Heart left ventricle (tissue), 16 donors: Measurements from ENCODE around the gene FCMR. TPM values are rescaled to one million over a fixed set of nuclear protein-coding genes. Genes with fewer than 3 reads are reported as not detected.

Source experiments
- ATAC-seq, 4 donors: fragments of 200-7000 bp; cut with Tn5 transposase; one replicate each; pipeline ENCODE4 v1.9.1; 2020 to 2022; ENCODE audit warnings: moderate library complexity in 4 of 4, mild to moderate bottlenecking in 3 of 4, moderate number of reproducible peaks in 1 of 4
- DNase-seq, 5 donors: peaks; one replicate each; pipeline ENCODE4 v3.0.0-alpha.2; 2020
- H3K27ac ChIP-seq, 12 donors: fragments of 200-600 bp; sonication (generic) in 4 of 12; one replicate each; pipeline versions ENCODE4 v1.5.0 to v1.8.0; 2016 to 2022; ENCODE audit warnings: mild to moderate bottlenecking in 2 of 12
- H3K27me3 ChIP-seq, 9 donors: fragments of 200-600 bp; sonication (generic) in 2 of 9; one replicate each; pipeline versions ENCODE4 v1.5.1 to v1.8.0; 2016 to 2022; ENCODE audit warnings: mild to moderate bottlenecking in 3 of 9
- H3K36me3 ChIP-seq, 9 donors: fragments of 200-600 bp; sonication (generic) in 2 of 9; one replicate each; pipeline versions ENCODE4 v1.5.0 to v1.8.0; 2018 to 2022; ENCODE audit warnings: mild to moderate bottlenecking in 2 of 9
- H3K4me1 ChIP-seq, 12 donors: fragments of 200-600 bp; sonication (generic) in 4 of 12; one replicate each; pipeline versions ENCODE4 v1.5.0 to v1.8.0; 2016 to 2022; ENCODE audit warnings: mild to moderate bottlenecking in 3 of 12
- H3K4me3 ChIP-seq, 12 donors: fragments of 200-600 bp; sonication (generic) in 4 of 12; one replicate each; pipeline versions ENCODE4 v1.5.0 to v1.8.0; 2017 to 2022; ENCODE audit warnings: mild to moderate bottlenecking in 9 of 12, moderate library complexity in 4 of 12
- H3K9me3 ChIP-seq, 12 donors: fragments of 200-600 bp; sonication (generic) in 4 of 12; one replicate each; pipeline versions ENCODE4 v1.5.0 to v1.8.0; 2016 to 2022; ENCODE audit warnings: mild to moderate bottlenecking in 1 of 12
- POLR2A ChIP-seq, 2 donors: fragments of 450-650 bp; IDR thresholded peaks; one replicate each; pipeline ENCODE4 v1.6.1; 2017; ENCODE audit warnings: antibody characterized with exemption in 2 of 2, mild to moderate bottlenecking in 2 of 2, moderate library complexity in 2 of 2
- WGBS, 4 donors: extraction: QIAGEN DNeasy Blood & Tissue Kit in 2 of 4; methylation state at CpG; one replicate each; pipeline versions ENCODE4 v1.1.5 to v1.1.7; 2013 to 2018; 5-methylcytosine and 5-hydroxymethylcytosine counted together
- intact Hi-C, 10 donors: fragments of 100-400 bp; cut with DNase I; formaldehyde crosslinking; loops; one replicate each; pipeline versions ENCODE4 v1.11.1 to v1.14.2; 2022
- polyA plus RNA-seq, 2 donors: library from polyadenylated mRNA; stranded (reverse); fragments of 200-250 nt; gene quantifications; one replicate each; pipeline ENCODE4 v1.2.3, GENCODE V29; 2013
- total RNA-seq, 9 donors: library from RNA; depleted of rRNA in 2 of 9; stranded (reverse); fragments of >200 nt in 2 of 9; fragmentation: NEBNext Ultra II Directional in 3 of 9; extraction: Animal tissue kit (Norgen Biotek cat#: 25700) in 3 of 9; gene quantifications; one replicate each; pipeline versions ENCODE4 v1.1.0 to v1.2.4, GENCODE V29; 2016 to 2023
- TF ChIP-seq, protein P1 (sequence below), 12 donors: fragments of 200-600 bp; sonication (generic) in 4 of 12; IDR thresholded peaks; one replicate each; pipeline versions ENCODE4 v1.5.0 to v1.8.0; 2018 to 2022; ENCODE audit warnings: antibody characterized with exemption in 12 of 12, mild to moderate bottlenecking in 5 of 12
- donor health status: ischemic (EF 13 %, LVEDD 7.1; RV severe dilation, severe dysfunction).
- donor health status: healthy with polysubstance abuse.
- donor health status: DM: no; HTN: yes; CAD: no.
- donor health status: DM: no; HTN: no; CAD: no.
- donor health status: ischemic (EF 25% LVEDD 6.9; RV normal size, moderate dysfunction).
- donor health status: ischemic (EF 25% LVEDD 5.7; RV mildly dilated, moderate dysfunction).
- donor health status: healthy.
- donor health status: DM: yes; HTN: yes; CAD: no.
- donor health status: ischemic (EF 35%, LVEDD 5.7; RV mildly dilated, moderate dysfunction).
- donor health status: nonischemic (EF 11% LVEDD 7.7; RV severe dilation, severe dysfunction).
- donor health status: DM: yes; HTN: yes; CAD: no.
- donor health status: PGD.
- donor health status: ischemic (EF 29% LVEDD 5.4; RV normal size, mild dysfunction).
- donor health status: nonischemic (EF 23%, LVEDD 6.1; RV moderate dilation, normal function).

FCMR gene
- total and polyA plus RNA-seq, 11 donors, result 0.99 to 16.3 (median 3.2) TPM

DNA sequence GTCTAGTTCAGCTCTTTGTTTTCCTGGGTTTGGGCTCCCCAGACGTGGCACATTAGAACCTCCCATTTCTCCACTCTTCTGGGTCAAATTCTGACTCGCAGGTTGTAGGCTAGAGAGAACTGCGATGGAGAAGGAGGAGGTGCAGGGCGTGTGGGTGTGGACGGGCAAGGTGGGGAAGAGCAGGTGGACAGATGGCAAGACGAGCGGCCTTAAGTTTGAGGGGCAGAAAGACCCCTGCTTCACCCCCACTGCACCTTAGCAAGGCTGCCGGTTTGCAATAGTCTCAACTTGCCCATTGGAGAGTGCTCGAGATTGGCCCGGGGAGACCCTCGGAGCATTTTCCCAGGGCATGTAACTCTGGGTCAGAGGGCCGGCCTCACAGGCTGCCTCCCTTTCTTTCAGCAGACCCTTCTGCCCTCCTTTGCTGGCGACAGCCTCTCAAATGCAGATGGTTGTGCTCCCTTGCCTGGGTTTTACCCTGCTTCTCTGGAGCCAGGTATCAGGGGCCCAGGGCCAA lies 22.8 kb downstream of the FCMR start:
- no peak for DNase-seq
- no peak overlapping the region for H3K4me3 ChIP-seq
- H3K27ac ChIP-seq, result no peak overlapping the region
- H3K4me1 ChIP-seq, result peaks cover 0 to 7% (median 0%) of the 10 kb centered on the region in 12 donors
- H3K27me3 ChIP-seq, result peaks cover 0 to 5% (median 0%) of the 10 kb centered on the region in 9 donors
- no peak for ATAC-seq
- H3K36me3 ChIP-seq, result no peaks in the 10 kb centered on the region
- TF ChIP-seq POLR2A (IDR thresholded peaks at IDR 0.05), result no peak
- TF ChIP-seq, protein P1, sequence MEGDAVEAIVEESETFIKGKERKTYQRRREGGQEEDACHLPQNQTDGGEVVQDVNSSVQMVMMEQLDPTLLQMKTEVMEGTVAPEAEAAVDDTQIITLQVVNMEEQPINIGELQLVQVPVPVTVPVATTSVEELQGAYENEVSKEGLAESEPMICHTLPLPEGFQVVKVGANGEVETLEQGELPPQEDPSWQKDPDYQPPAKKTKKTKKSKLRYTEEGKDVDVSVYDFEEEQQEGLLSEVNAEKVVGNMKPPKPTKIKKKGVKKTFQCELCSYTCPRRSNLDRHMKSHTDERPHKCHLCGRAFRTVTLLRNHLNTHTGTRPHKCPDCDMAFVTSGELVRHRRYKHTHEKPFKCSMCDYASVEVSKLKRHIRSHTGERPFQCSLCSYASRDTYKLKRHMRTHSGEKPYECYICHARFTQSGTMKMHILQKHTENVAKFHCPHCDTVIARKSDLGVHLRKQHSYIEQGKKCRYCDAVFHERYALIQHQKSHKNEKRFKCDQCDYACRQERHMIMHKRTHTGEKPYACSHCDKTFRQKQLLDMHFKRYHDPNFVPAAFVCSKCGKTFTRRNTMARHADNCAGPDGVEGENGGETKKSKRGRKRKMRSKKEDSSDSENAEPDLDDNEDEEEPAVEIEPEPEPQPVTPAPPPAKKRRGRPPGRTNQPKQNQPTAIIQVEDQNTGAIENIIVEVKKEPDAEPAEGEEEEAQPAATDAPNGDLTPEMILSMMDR (IDR thresholded peaks at IDR 0.05), result no peak
- H3K9me3 ChIP-seq, result no peaks in the 10 kb centered on the region
- 86 to 94% (median 89%) methylated on average over 13 of the region's 13 CpGs for WGBS, 4 donors
- intact Hi-C loops, result no loop called here

DNA sequence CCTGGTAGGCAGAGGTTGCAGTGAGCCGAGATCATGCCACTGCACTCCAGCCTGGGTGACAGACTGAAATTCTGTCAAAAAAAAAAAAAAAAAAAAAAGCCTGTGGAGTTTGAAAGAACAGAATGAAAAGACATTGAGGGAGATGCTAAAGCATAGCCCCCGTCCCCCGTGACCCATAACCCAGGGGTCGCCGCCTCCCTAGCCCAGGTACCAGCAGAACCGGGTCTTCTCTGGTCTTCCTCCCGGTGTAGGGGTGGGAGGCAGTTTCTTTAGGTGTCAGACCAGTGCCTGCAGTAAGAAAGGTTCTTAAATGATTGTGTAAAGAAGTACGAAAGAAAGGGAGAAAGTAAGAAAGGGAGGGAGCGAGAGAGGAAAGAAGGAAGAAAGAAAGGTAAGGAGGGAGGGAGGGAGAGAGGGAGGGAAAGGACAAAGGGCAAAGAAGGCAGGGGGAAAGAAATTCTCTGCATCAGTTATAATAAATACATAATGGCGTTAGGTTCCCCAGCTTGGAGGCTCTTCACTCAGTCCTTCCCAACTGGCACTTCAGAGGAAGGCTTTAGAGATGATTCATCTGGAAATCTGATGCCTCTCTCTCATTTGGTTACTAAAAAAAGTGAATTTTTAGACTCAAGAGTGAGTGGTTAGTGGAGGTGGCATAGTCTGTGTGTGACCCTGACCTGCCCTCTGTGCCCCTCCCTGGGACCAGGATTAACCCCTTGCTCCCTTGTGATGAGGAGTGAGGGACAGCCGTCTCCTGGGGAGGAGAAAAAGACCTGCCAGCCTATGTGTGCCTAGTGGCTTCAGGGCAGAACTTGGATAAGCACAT lies 23.4 kb downstream of the FCMR start:
- H3K27me3 ChIP-seq, result peaks cover 0 to 5% (median 0%) of the 10 kb centered on the region in 9 donors
- intact Hi-C loops, result no loop called here
- DNase-seq (no peak), ATAC-seq (no peak)
- WGBS, 4 donors, result 83 to 89% (median 88%) methylated on average over 11 of the region's 11 CpGs
- H3K27ac ChIP-seq, result no peak overlapping the region
- H3K9me3 ChIP-seq, result no peaks in the 10 kb centered on the region
- TF ChIP-seq, protein P1 (IDR thresholded peaks at IDR 0.05), result no peak
- no peak for TF ChIP-seq POLR2A (IDR thresholded peaks at IDR 0.05)
- H3K4me1 ChIP-seq, result peaks cover 0 to under 1% (median 0%) of the 10 kb centered on the region in 12 donors
- H3K4me3 ChIP-seq, result no peak overlapping the region
- no peaks in the 10 kb centered on the region for H3K36me3 ChIP-seq

DNA sequence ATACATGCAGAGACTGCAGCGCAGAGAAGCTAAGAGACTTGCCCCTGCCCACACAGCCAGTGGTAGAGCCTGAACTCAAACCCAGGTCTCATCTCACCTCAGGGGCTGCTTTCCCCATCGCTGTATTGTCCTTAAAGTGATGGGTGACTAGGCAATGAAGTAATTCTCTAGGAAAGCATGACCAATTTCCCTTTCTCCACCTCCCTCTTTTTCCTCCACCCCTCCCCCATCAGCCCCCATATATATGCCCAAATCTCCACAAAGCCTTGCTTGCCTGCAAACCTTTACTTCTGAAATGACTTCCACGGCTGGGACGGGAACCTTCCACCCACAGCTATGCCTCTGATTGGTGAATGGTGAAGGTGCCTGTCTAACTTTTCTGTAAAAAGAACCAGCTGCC lies 24.6 kb downstream of the FCMR start, which contains the start of gene IL24:
Gene IL24, plus strand, starts transcription at position 269 of the 400 bp plus-strand sequence. CDS start 390 bp downstream, outside the sequence.
- 70 to 86% (median 78%) methylated on average over 4 of the region's 4 CpGs for WGBS, 4 donors
- Histone ChIP-seq H3K9me3 (no peaks in the 10 kb centered on the region), H3K36me3 (no peaks in the 10 kb centered on the region), H3K27ac (peak within 1 kb of the TSS in 1 of 12 donors; percentile 9), H3K4me3 (no peak within 1 kb of the TSS), H3K27me3 (peaks cover 0 to 5% (median 0%) of the 10 kb centered on the region in 9 donors), H3K4me1 (no peaks in the 10 kb centered on the region)
- ATAC-seq, result no peak
- no peak for DNase-seq
- TF ChIP-seq, protein P1 (IDR thresholded peaks at IDR 0.05), result no peak
- TF ChIP-seq POLR2A (IDR thresholded peaks at IDR 0.05), result no peak
- intact Hi-C loops, result no loop called here

DNA sequence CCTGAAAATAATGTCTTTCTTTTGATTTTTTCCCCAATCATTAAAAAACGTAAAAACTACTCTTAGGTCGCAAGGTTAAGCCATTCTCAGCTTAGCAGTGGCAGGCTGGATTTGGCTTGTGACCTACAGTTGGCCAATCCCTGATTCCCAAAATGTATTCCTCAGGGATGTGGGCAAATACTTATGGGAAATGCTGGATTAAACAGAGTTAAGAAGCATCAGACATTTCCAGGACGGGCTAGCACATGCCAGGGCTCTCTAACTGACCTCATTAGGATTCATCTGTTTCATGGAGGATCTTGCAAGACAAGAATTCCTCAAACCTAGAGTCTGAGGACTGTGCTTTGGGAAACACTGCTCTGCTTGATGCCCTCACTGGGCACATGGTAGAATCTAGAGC lies 25.5 kb downstream of the FCMR start:
- 77 to 87% (median 81%) methylated on average over 3 of the region's 3 CpGs for WGBS, 4 donors
- Histone ChIP-seq H3K4me1 (peaks cover 0 to 1% (median 0%) of the 10 kb centered on the region in 12 donors), H3K36me3 (no peaks in the 10 kb centered on the region), H3K27me3 (peaks cover 0 to 13% (median 0%) of the 10 kb centered on the region in 9 donors), H3K27ac (peak overlapping the region in 1 of 12 donors; percentile 9), H3K9me3 (no peaks in the 10 kb centered on the region), H3K4me3 (no peak overlapping the region)
- TF ChIP-seq, protein P1 (IDR thresholded peaks at IDR 0.05), result no peak
- no peak for TF ChIP-seq POLR2A (IDR thresholded peaks at IDR 0.05)
- DNase-seq (no peak), ATAC-seq (no peak)
- intact Hi-C loops, result no loop called here
